Gastrocnemius medialis (tissue), 4 donors: ENCODE measurements around the gene TMC2.

ENCODE experiments used
- POLR2A ChIP-seq, 2 donors: fragments of 450-650 bp; IDR thresholded peaks; one replicate each; pipeline ENCODE4 v1.6.1; 2017; ENCODE audit warnings: antibody characterized with exemption in 2 of 2, mild to moderate bottlenecking in 2 of 2, moderate library complexity in 2 of 2
- TF ChIP-seq, protein P1 (sequence below), 5 experiments: fragments of 450-650 bp in 3 of 5; fragments of 200-600 bp in 2 of 5; sonication (generic) in 2 of 5; IDR thresholded peaks in 4 of 5; conservative IDR thresholded peaks in 1 of 5; 1 replicate in 4 of 5; 2 replicates in 1 of 5; pipeline ENCODE4 v1.5.1; 2016 to 2019; ENCODE audit warnings: antibody characterized with exemption in 5 of 5, mild to moderate bottlenecking in 3 of 5, moderate library complexity in 3 of 5

GRCh38 chr20:2563116-2563515 lies 26.7 kb downstream of the TMC2 start:
- TF ChIP-seq, protein P1, sequence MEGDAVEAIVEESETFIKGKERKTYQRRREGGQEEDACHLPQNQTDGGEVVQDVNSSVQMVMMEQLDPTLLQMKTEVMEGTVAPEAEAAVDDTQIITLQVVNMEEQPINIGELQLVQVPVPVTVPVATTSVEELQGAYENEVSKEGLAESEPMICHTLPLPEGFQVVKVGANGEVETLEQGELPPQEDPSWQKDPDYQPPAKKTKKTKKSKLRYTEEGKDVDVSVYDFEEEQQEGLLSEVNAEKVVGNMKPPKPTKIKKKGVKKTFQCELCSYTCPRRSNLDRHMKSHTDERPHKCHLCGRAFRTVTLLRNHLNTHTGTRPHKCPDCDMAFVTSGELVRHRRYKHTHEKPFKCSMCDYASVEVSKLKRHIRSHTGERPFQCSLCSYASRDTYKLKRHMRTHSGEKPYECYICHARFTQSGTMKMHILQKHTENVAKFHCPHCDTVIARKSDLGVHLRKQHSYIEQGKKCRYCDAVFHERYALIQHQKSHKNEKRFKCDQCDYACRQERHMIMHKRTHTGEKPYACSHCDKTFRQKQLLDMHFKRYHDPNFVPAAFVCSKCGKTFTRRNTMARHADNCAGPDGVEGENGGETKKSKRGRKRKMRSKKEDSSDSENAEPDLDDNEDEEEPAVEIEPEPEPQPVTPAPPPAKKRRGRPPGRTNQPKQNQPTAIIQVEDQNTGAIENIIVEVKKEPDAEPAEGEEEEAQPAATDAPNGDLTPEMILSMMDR (IDR thresholded peaks at IDR 0.05 in 4 of 5, conservative IDR thresholded peaks at IDR 0.05 in 1 of 5) = no peak
- TF ChIP-seq POLR2A (IDR thresholded peaks at IDR 0.05) = no peak
